ENCODE results near the gene GTPBP10. TPM values are rescaled to one million over a fixed set of nuclear protein-coding genes. Genes with fewer than 3 reads are reported as not detected.

GTPBP10 gene
- total RNA-seq, 1 experiment from 2014 or later: 23.3 TPM

- H4K5ac ChIP-seq (ENCODE audit: insufficient read length, low read depth, low read length): no peak overlapping the region
- no peak overlapping the region for H2BK5ac ChIP-seq (ENCODE audit: insufficient read length, low read length)
- Mint-ChIP-seq H3K36me3 (ENCODE audit: insufficient read depth in 1 of 3, low read depth in 3 of 3) (peaks cover 9 to 48% (median 45%) of the 10 kb centered on the region in 3 experiments; a peak in 6 of 7 replicates), H3K4me1 (peaks cover 5 to 11% of the 10 kb centered on the region in 2 experiments), H3K27ac (no peak overlapping the region; a peak in 1 of 7 replicates), H3K27me3 (ENCODE audit: low read depth) (no peaks in the 10 kb centered on the region), H3K4me3 (no peak overlapping the region), H3K9me3 (no peaks in the 10 kb centered on the region)
- WGBS (ENCODE audit: extremely low coverage, insufficient read length, low lambda C conversion rate): no CpG with 5 or more reads among the region's 1 CpG
- no peak overlapping the region for H3K18ac ChIP-seq (ENCODE audit: insufficient read length, low read depth, low read length)
- H3K56ac ChIP-seq (ENCODE audit: insufficient read length, low read depth, low read length): no peak overlapping the region
- no peak overlapping the region for H4K8ac ChIP-seq (replicated peaks; ENCODE audit: insufficient read length, low read depth, low read length)
- H2AK5ac ChIP-seq (ENCODE audit: insufficient read length, low read length): no peak overlapping the region
- no peaks in the 10 kb centered on the region for H3K79me2 ChIP-seq (ENCODE audit: insufficient read depth, low read length)
- no peak overlapping the region for H3K4me2 ChIP-seq (ENCODE audit: insufficient read depth, insufficient read length, low read length)
- H3K23me2 ChIP-seq (ENCODE audit: insufficient read length, low read depth, low read length, poor library complexity, severe bottlenecking): peaks cover 6% of the 10 kb centered on the region
- no peak overlapping the region for H3K27ac ChIP-seq (ENCODE audit: insufficient read length, low read depth, low read length)
- H3T11ph ChIP-seq (ENCODE audit: low read length): no peak overlapping the region
- H3K4ac ChIP-seq (ENCODE audit: low read depth, low read length): no peak overlapping the region
- H3K4me1 ChIP-seq (ENCODE audit: insufficient read depth, low read length): no peaks in the 10 kb centered on the region
- H4K91ac ChIP-seq (ENCODE audit: insufficient read length, low read depth, low read length): no peak overlapping the region
- no peak overlapping the region for H2BK12ac ChIP-seq (ENCODE audit: insufficient read length, low read depth, low read length)
- no peaks in the 10 kb centered on the region for H3K9me3 ChIP-seq (ENCODE audit: control insufficient read depth, low read depth, low read length)
- H4K20me1 ChIP-seq (ENCODE audit: control insufficient read depth, insufficient read depth, insufficient read length): no peaks in the 10 kb centered on the region
- H3K9ac ChIP-seq (ENCODE audit: extremely low read depth, insufficient read length, low read length): no peak overlapping the region
- H2AFZ ChIP-seq (ENCODE audit: low read length): no peak overlapping the region
- H2BK20ac ChIP-seq (ENCODE audit: low read depth, low read length, poor library complexity, severe bottlenecking): no peak overlapping the region
- no peak for TF ChIP-seq CTCF (conservative IDR thresholded peaks at IDR 0.05)
- no peak overlapping the region for H2BK15ac ChIP-seq (ENCODE audit: low read depth, low read length)
- H2BK120ac ChIP-seq (ENCODE audit: low read depth, low read length, poor library complexity, severe bottlenecking): no peak overlapping the region
- no peak for DNase-seq
- no peak overlapping the region for H3K23ac ChIP-seq (ENCODE audit: insufficient read length, low read depth, low read length)
- no peaks in the 10 kb centered on the region for H3K27me3 ChIP-seq (ENCODE audit: insufficient read depth, low read length)
- H3K79me1 ChIP-seq (ENCODE audit: insufficient read depth, low read depth, low read length, poor library complexity, severe bottlenecking): peaks cover 7% of the 10 kb centered on the region
- no peak overlapping the region for H3K14ac ChIP-seq (ENCODE audit: insufficient read depth, low read length)
These were observed 60.9 kb downstream of the GTPBP10 start for GRCh38 chr7:90407484-90407821.
